ENCODE results near the gene PPFIBP1. TPM values are rescaled to one million over a fixed set of nuclear protein-coding genes. Genes with fewer than 3 reads are reported as not detected.
"Not testable (repeated sequence)": the region's sequence is repeated elsewhere in the genome, so short reads cannot be mapped to it uniquely, and the experiment has no call there.

Gene PPFIBP1
- total RNA-seq, 3 donors from 2014 or later, result 34.4 to 86.5 (median 84.0) TPM

DNA sequence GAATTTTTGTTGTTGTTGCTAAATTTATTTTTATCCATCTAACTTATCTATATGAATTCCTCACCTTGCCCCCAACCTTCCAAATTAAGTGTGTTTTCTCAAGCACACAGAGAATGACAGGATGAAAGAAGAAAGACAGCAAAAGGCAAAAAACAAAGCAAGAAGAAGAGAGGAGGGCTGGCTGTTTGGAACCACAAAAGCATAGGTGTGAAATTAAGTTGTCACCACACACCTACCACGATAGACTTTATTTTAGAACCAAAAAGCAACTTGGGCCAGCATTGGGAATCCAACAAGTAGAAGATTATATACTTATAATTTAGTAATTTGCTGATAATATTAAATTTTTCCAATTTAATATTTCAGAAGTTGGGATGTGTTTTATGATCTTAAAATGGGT lies 113.5 kb downstream of the PPFIBP1 start:
- H3K27me3 ChIP-seq, result no peaks in the 10 kb centered on the region
- no peak overlapping the region for H3K4me3 ChIP-seq
- intact Hi-C loops (cut with DNase I; ENCODE audit: low total_unique reads), result no loop called here
- no peaks in the 10 kb centered on the region for H3K4me1 ChIP-seq
- H3K9me3 ChIP-seq, result no peaks in the 10 kb centered on the region
- no peak overlapping the region for H3K27ac ChIP-seq
- no peaks in the 10 kb centered on the region for H3K36me3 ChIP-seq
- DNase-seq (ENCODE audit: low spot score in 2 of 2), result no peak
- TF ChIP-seq, protein P1, sequence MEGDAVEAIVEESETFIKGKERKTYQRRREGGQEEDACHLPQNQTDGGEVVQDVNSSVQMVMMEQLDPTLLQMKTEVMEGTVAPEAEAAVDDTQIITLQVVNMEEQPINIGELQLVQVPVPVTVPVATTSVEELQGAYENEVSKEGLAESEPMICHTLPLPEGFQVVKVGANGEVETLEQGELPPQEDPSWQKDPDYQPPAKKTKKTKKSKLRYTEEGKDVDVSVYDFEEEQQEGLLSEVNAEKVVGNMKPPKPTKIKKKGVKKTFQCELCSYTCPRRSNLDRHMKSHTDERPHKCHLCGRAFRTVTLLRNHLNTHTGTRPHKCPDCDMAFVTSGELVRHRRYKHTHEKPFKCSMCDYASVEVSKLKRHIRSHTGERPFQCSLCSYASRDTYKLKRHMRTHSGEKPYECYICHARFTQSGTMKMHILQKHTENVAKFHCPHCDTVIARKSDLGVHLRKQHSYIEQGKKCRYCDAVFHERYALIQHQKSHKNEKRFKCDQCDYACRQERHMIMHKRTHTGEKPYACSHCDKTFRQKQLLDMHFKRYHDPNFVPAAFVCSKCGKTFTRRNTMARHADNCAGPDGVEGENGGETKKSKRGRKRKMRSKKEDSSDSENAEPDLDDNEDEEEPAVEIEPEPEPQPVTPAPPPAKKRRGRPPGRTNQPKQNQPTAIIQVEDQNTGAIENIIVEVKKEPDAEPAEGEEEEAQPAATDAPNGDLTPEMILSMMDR (IDR thresholded peaks at IDR 0.05), result no peak
- TF ChIP-seq POLR2AphosphoS5 (IDR thresholded peaks at IDR 0.05), result no peak
- TF ChIP-seq POLR2A (IDR thresholded peaks at IDR 0.05), result no peak

DNA sequence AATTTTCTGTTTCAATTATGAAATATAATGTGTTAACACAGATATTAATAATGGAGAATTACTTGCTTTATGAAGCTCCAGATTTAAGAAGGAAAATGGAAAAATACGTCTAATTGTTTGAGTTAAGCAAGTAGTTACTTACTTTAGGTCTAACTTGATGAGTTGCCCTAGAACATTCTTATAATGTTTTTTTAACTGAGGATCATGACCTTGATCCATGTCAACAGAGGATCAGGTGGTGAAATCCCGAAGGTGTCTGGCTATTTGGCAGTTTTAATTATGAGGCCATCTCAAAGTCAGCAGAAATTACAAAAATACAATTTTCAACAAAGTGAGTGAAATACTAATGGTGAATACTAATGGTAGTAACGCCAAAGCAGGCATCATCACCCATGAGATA lies 115.3 kb downstream of the PPFIBP1 start:
- no peaks in the 10 kb centered on the region for H3K9me3 ChIP-seq
- no peaks in the 10 kb centered on the region for H3K36me3 ChIP-seq
- H3K27ac ChIP-seq, result no peak overlapping the region
- no peaks in the 10 kb centered on the region for H3K4me1 ChIP-seq
- no peaks in the 10 kb centered on the region for H3K27me3 ChIP-seq
- H3K4me3 ChIP-seq, result no peak overlapping the region
- no peak for TF ChIP-seq POLR2AphosphoS5 (IDR thresholded peaks at IDR 0.05)
- TF ChIP-seq, protein P1 (IDR thresholded peaks at IDR 0.05), result no peak
- no peak for TF ChIP-seq POLR2A (IDR thresholded peaks at IDR 0.05)
- intact Hi-C loops (cut with DNase I; ENCODE audit: low total_unique reads), result no loop called here
- no peak for DNase-seq (ENCODE audit: low spot score in 2 of 2)

DNA sequence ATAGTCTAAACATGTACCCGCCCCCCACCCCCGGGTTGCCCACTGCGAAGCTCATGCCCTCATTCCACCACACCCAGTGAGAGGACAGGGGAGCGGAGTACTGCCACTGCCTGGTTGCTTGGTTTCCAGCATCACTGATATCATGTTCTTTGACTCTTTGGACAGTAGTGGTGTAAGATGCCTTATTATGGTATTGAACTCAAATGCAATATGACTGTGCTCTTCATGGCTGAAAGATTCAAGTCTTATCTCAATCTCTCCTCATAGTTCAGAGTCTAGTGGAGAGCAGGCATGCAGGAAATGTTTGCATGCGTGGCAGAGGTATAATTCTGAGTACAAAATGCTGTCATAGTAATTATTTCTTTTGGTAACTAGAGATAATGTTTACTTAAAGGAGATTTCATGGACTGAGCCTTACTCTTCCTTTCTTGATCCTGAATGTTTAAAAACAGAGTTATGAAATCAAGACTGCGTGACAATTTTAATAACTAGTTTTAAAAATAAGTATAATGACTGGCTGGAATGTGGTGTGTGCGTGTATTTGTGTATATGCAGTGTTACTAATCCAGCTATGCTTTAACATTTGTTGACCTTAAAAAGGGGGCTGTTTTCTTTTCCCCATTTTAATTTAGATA lies 116.7 kb downstream of the PPFIBP1 start:
- H3K27ac ChIP-seq; H3K4me1 ChIP-seq; H3K36me3 ChIP-seq; H3K27me3 ChIP-seq; H3K9me3 ChIP-seq; H3K4me3 ChIP-seq; intact Hi-C loops (cut with DNase I; ENCODE audit: low total_unique reads); DNase-seq (ENCODE audit: low spot score in 2 of 2): not testable (repeated sequence)

DNA sequence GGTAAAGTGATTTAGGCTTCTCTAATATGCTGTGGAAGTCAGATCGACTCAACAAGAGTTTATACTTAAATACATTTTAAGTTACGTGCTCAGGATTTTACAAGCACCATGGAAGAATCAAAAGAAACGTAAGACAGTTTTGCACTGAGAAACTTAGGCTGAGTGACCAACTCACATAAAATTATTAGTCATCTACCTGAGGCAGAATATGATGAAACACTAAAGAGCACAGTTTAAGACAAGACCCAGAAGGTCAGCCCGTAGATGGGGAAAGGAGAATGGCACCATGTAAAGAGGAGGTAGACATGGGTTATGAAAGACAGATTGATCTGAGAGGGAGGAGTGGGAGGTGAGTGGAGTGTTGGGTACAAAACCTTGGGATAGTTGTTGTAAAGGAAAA lies 118.4 kb downstream of the PPFIBP1 start:
- H3K27ac ChIP-seq; H3K4me3 ChIP-seq; H3K4me1 ChIP-seq; H3K27me3 ChIP-seq; H3K36me3 ChIP-seq; H3K9me3 ChIP-seq; intact Hi-C loops (cut with DNase I; ENCODE audit: low total_unique reads); DNase-seq (ENCODE audit: low spot score in 2 of 2): not testable (repeated sequence)

DNA sequence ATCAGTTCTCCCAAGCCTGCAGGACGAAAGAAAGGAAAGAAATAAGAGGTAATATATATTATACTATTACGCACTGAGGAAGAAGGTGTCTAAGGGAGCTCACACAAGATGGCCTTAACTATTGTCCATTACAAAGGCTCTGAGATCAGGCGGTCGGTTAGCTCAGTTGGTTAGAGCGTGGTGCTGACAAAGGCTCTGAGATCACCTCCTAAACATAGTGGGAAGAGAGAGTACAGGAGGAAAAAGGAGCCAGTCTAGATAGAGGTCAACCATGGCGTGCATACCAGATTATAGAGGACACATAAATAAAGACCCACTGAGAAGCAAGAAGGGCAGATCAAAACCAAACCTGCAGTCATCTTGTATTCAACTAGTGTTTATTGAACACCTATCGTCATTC lies 118.9 kb downstream of the PPFIBP1 start:
- H3K27me3 ChIP-seq; H3K36me3 ChIP-seq; H3K9me3 ChIP-seq; intact Hi-C loops (cut with DNase I; ENCODE audit: low total_unique reads); H3K27ac ChIP-seq; DNase-seq (ENCODE audit: low spot score in 2 of 2); H3K4me1 ChIP-seq; H3K4me3 ChIP-seq: not testable (repeated sequence)

DNA sequence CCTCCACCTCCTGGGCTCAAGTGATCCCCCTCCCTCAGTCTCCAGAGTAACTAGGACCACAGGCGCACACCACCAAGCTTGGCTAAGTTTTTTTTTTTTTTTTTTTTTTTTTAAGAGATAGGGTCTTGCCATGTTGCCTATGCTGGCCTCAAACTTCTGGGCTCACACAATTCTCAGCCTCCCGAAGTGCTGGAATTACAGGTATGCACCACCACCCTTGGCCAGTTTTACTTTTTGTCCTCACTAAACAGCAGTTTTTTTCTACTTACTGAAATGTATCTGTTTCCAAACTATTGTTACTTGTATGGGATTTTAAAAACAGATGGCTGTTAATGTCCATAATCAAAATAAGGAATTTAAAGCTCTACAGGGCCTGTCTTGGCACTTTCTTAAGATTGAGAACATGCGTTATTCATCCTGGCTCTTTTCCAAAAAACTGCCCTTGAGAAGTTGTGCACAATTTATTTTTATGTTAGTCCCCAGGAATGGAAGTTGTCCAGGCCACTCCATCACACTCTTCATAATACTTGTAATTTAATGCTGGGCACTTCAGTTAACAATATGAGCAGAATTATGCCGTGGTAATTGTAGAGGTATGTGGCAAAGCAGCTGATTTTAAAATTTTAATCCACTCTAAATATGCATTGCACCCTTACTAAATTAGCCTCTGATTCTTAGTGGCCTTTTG lies 120.3 kb downstream of the PPFIBP1 start:
- Histone ChIP-seq H3K36me3 (no peaks in the 10 kb centered on the region), H3K27me3 (no peaks in the 10 kb centered on the region), H3K9me3 (no peaks in the 10 kb centered on the region), H3K4me3 (no peak overlapping the region), H3K27ac (no peak overlapping the region), H3K4me1 (no peaks in the 10 kb centered on the region)
- DNase-seq (ENCODE audit: low spot score in 2 of 2), result no peak
- TF ChIP-seq, protein P1 (IDR thresholded peaks at IDR 0.05), result no peak
- no peak for TF ChIP-seq POLR2AphosphoS5 (IDR thresholded peaks at IDR 0.05)
- TF ChIP-seq POLR2A (IDR thresholded peaks at IDR 0.05), result no peak
- intact Hi-C loops (cut with DNase I; ENCODE audit: low total_unique reads), result no loop called here

All from breast epithelium (tissue), 4 donors.